Measurements from ENCODE around the gene FICD.

The FICD gene

GRCh38 chr12:108514973-108515814, at the start of gene FICD:
TSS of gene FICD (plus strand) at chr12:108515277. CDS start at chr12:108516973, 1,696 bp downstream.
- DNase-seq (ENCODE audit: extremely low spot score): peak; percentile 96
- no peak for TF ChIP-seq CTCF (IDR thresholded peaks at IDR 0.05; ENCODE audit: control extremely low read depth, extremely low read depth, low read depth, missing control alignments)
- ChIA-PET CTCF (interaction anchor here (1.4 kb wide), 1 partner anchor 19 kb away, joined by 5 read pairs; no protein-coding TSS in a partner anchor), POLR2A (no interaction called here)

GRCh38 chr12:108465417-108465816, 49.7 kb upstream of the FICD start:
- POLR2A ChIA-PET: no interaction called here
- no peak for DNase-seq (ENCODE audit: extremely low spot score)
- TF ChIP-seq CTCF (IDR thresholded peaks at IDR 0.05; ENCODE audit: control extremely low read depth, extremely low read depth, low read depth, missing control alignments): no peak

GRCh38 chr12:108468196-108468968, 46.7 kb upstream of the FICD start:
- POLR2A ChIA-PET: no interaction called here
- CTCF ChIA-PET: interaction anchor here (4.3 kb wide), 1 partner anchor 11 kb away, joined by 29 read pairs; no protein-coding TSS in a partner anchor
- DNase-seq (ENCODE audit: extremely low spot score): peak; percentile 67

More at GRCh38 chr12:108465417-108465816, 49.7 kb upstream of the FICD start:
- CTCF ChIA-PET: interaction anchor here (1.5 kb wide), 2 partner anchors 10 to 11 kb away, joined by 4 read pairs; no protein-coding TSS in a partner anchor

GRCh38 chr12:108473400-108474055, 41.5 kb upstream of the FICD start:
- CTCF ChIA-PET: interaction anchor here (1.4 to 3.0 kb wide), 2 partner anchors 16 to 239 kb away, joined by 3 to 9 read pairs; no protein-coding TSS in a partner anchor
- POLR2A ChIA-PET: no interaction called here
- no peak for TF ChIP-seq CTCF (IDR thresholded peaks at IDR 0.05; ENCODE audit: control extremely low read depth, extremely low read depth, low read depth, missing control alignments)
- no peak for DNase-seq (ENCODE audit: extremely low spot score)

More at GRCh38 chr12:108468196-108468968, 46.7 kb upstream of the FICD start:
- no peak for TF ChIP-seq CTCF (IDR thresholded peaks at IDR 0.05; ENCODE audit: control extremely low read depth, extremely low read depth, low read depth, missing control alignments)

- ChIA-PET POLR2A (no interaction called here), CTCF (no interaction called here)
- no peak for TF ChIP-seq CTCF (IDR thresholded peaks at IDR 0.05; ENCODE audit: control extremely low read depth, extremely low read depth, low read depth, missing control alignments)
- DNase-seq (ENCODE audit: extremely low spot score): no peak
These were observed 39.7 kb upstream of the FICD start for GRCh38 chr12:108475396-108475795.
